SK-N-SH (cell line): ENCODE data around the gene SIPA1. TPM values are rescaled to one million over a fixed set of nuclear protein-coding genes. Genes with fewer than 3 reads are reported as not detected.

Experiments used
- CTCF ChIA-PET: fragments of 300-600, 350-600 bp; formaldehyde crosslinking; extraction: SDS; loops from one replicate; lab custom pipeline; 2021; lab: Yijun Ruan, JAX
- POLR2A ChIA-PET: fragments of 350-600 bp; sonication (Branson Sonifier 250); formaldehyde crosslinking; extraction: SDS; loops from one replicate; lab custom pipeline; 2020; ENCODE audit warnings: antibody characterized with exemption, inconsistent platforms; lab: Yijun Ruan, JAX
- DNase-seq: peaks from one replicate; pipeline ENCODE4 v3.0.0; 2012
- H2AFZ ChIP-seq: fragments of 200-600 bp; sonication (generic); 2 replicates; pipeline ENCODE4 v1.8.1; 2016; ENCODE audit warnings: antibody characterized with exemption, mild to moderate bottlenecking, low read depth
- H3F3A ChIP-seq: fragments of 200-600 bp; sonication (generic); replicated peaks from 2 replicates; pipeline ENCODE3; 2016; ENCODE audit warnings: antibody characterized with exemption, mild to moderate bottlenecking; ENCODE audit not compliant: insufficient read depth
- H3K27ac ChIP-seq, 2 experiments: fragments of 200-500 bp in 1 of 2; fragments of 200-600 bp in 1 of 2; sonication (Bioruptor generic) in 1 of 2; sonication (generic), shearing (Covaris generic) in 1 of 2; 2 replicates each; pipeline versions ENCODE4 v1.5.1 to v1.6.1; 2014 to 2016; ENCODE audit warnings: low read depth in 2 of 2, inconsistent platforms in 1 of 2, low read length in 1 of 2, mild to moderate bottlenecking in 1 of 2, mixed read lengths in 1 of 2
- H3K27me3 ChIP-seq: fragments of 200-600 bp; sonication (generic), shearing (Covaris generic); 2 replicates; pipeline ENCODE4 v1.6.1; 2016; ENCODE audit warnings: mixed run types; ENCODE audit not compliant: insufficient read depth
- H3K36me3 ChIP-seq, 2 experiments: fragments of 200-500 bp in 1 of 2; fragments of 200-600 bp in 1 of 2; sonication (Bioruptor generic) in 1 of 2; sonication (generic) in 1 of 2; replicated peaks in 1 of 2; 2 replicates each; pipeline versions ENCODE3 to v1.5.1; 2014 to 2016; ENCODE audit warnings: low read length in 1 of 2, mild to moderate bottlenecking in 1 of 2; ENCODE audit not compliant: insufficient read depth in 2 of 2, control insufficient read depth in 1 of 2
- H3K4me1 ChIP-seq, 2 experiments: fragments of 200-500 bp in 1 of 2; fragments of 200-600 bp in 1 of 2; sonication (Bioruptor generic) in 1 of 2; sonication (generic), shearing (Covaris generic) in 1 of 2; 2 replicates each; pipeline versions ENCODE4 v1.5.1 to v1.6.1; 2014 to 2016; ENCODE audit warnings: low read depth in 1 of 2, low read length in 1 of 2, mixed run types in 1 of 2; ENCODE audit not compliant: insufficient read depth in 2 of 2, control insufficient read depth in 1 of 2
- H3K4me2 ChIP-seq: fragments of 200-600 bp; sonication (generic), shearing (Covaris generic); 2 replicates; pipeline ENCODE4 v1.6.1; 2017; ENCODE audit warnings: mixed run types
- H3K4me3 ChIP-seq, 2 experiments: fragments of 200-500 bp in 1 of 2; fragments of 200-600 bp in 1 of 2; sonication (Bioruptor generic) in 1 of 2; sonication (generic), shearing (Covaris generic) in 1 of 2; 2 replicates each; pipeline versions ENCODE4 v1.5.1 to v1.8.1; 2014 to 2016; ENCODE audit warnings: low read depth in 2 of 2, inconsistent platforms in 1 of 2, low read length in 1 of 2, mild to moderate bottlenecking in 1 of 2, mixed read lengths in 1 of 2, moderate library complexity in 1 of 2
- H3K79me2 ChIP-seq: fragments of 200-600 bp; sonication (generic); 2 replicates; pipeline ENCODE4 v1.8.1; 2017; ENCODE audit warnings: mild to moderate bottlenecking; ENCODE audit not compliant: insufficient read depth
- H3K9ac ChIP-seq: fragments of 200-600 bp; sonication (generic); 2 replicates; pipeline ENCODE4 v1.6.1; 2017; ENCODE audit warnings: mixed run types
- H3K9me2 ChIP-seq: fragments of 200-600 bp; sonication (generic); 2 replicates; pipeline ENCODE4 v1.6.1; 2017; ENCODE audit warnings: mixed run types
- H3K9me3 ChIP-seq: fragments of 200-600 bp; sonication (generic); 2 replicates; pipeline ENCODE4 v1.6.1; 2017; ENCODE audit warnings: mixed run types, mild to moderate bottlenecking, moderate library complexity
- H4K20me1 ChIP-seq: fragments of 200-600 bp; sonication (generic); 2 replicates; pipeline ENCODE4 v1.6.1; 2017; ENCODE audit warnings: mild to moderate bottlenecking, mixed run types; ENCODE audit not compliant: insufficient read depth
- CHD2 ChIP-seq: fragments of 150-350 bp; IDR thresholded peaks from 2 replicates; pipeline ENCODE4 v1.6.1; 2018; ENCODE audit warnings: low read length; ENCODE audit not compliant: partially characterized antibody
- GATA2 ChIP-seq: sonication (generic); formaldehyde crosslinking; IDR thresholded peaks from 2 replicates; pipeline ENCODE4 v1.5.0; 2020; ENCODE audit warnings: mild to moderate bottlenecking, missing genetic modification reagents
- MAX ChIP-seq: IDR thresholded peaks from 2 replicates; pipeline ENCODE4 v1.4.0; 2012; ENCODE audit warnings: low read depth
- RAD21 ChIP-seq: IDR thresholded peaks from 2 replicates; pipeline ENCODE4 v1.6.1; 2012; ENCODE audit warnings: mild to moderate bottlenecking, low read length
- RCOR1 ChIP-seq: fragments of 150-350 bp; IDR thresholded peaks from 2 replicates; pipeline ENCODE4 v1.6.1; 2017; ENCODE audit warnings: antibody characterized with exemption, low read length
- REST ChIP-seq: IDR thresholded peaks from 2 replicates; pipeline ENCODE4 v1.6.1; 2012; ENCODE audit warnings: mild to moderate bottlenecking, low read depth, low read length, moderate library complexity
- RFX5 ChIP-seq: IDR thresholded peaks from 2 replicates; pipeline ENCODE4 v1.6.1; 2012; ENCODE audit warnings: mild to moderate bottlenecking, improper control_type of control experiment, low read length
- RXRA ChIP-seq: IDR thresholded peaks from 2 replicates; pipeline ENCODE4 v1.4.0; 2012; ENCODE audit warnings: low read depth, mild to moderate bottlenecking, borderline replicate concordance
- TAF1 ChIP-seq: IDR thresholded peaks from 2 replicates; pipeline ENCODE4 v1.6.1; 2012; ENCODE audit warnings: low read depth, mild to moderate bottlenecking, low read length, moderate library complexity, borderline replicate concordance
- TEAD4 ChIP-seq: IDR thresholded peaks from 2 replicates; pipeline ENCODE4 v1.4.0; 2012; ENCODE audit warnings: mild to moderate bottlenecking, borderline replicate concordance; ENCODE audit not compliant: insufficient read depth
- USF2 ChIP-seq: fragments of 150-350 bp; IDR thresholded peaks from 2 replicates; pipeline ENCODE4 v1.6.1; 2017; ENCODE audit warnings: antibody characterized with exemption, low read length, low read depth, borderline replicate concordance
- YY1 ChIP-seq: IDR thresholded peaks from 2 replicates; pipeline ENCODE4 v1.4.0; 2012; ENCODE audit warnings: low read depth, mild to moderate bottlenecking
- WGBS: methylation state at CpG from one replicate; pipeline ENCODE4 v1.1.6; 2017; ENCODE audit warnings: low lambda C conversion rate; 5-methylcytosine and 5-hydroxymethylcytosine counted together
- polyA plus RNA-seq, 3 experiments: library from polyadenylated mRNA; depleted of rRNA; stranded (reverse); fragments of >200 nt; gene quantifications; 2 replicates each; pipeline ENCODE4 v1.2.3, GENCODE V29; 2012
- TF ChIP-seq, protein P1 (sequence below): fragments of 200-600 bp; sonication (generic); IDR thresholded peaks from 2 replicates; pipeline ENCODE4 v1.6.1; 2017; ENCODE audit warnings: antibody characterized with exemption, mild to moderate bottlenecking, moderate library complexity
- TF ChIP-seq, protein P2 (sequence below): IDR thresholded peaks from 2 replicates; pipeline ENCODE4 v1.4.0; 2012; ENCODE audit warnings: low read depth, borderline replicate concordance

Gene SIPA1
- polyA plus RNA-seq, 1 of the 3 experiments (the other 2 are of a cell fraction) = 18.7 TPM

GRCh38 chr11:65649656-65650546 is 12.0 kb downstream of the SIPA1 start:
- Histone ChIP-seq H3K4me3 (no peak overlapping the region), H2AFZ (no peak overlapping the region), H3K27ac (no peak overlapping the region), H3K79me2 (no peaks in the 10 kb centered on the region), H3F3A (peaks cover 40% of the 10 kb centered on the region), H3K27me3 (no peaks in the 10 kb centered on the region), H3K4me2 (no peak overlapping the region), H3K4me1 (peaks cover 11 to 26% of the 10 kb centered on the region in 2 experiments), H4K20me1 (no peaks in the 10 kb centered on the region), H3K9me3 (no peaks in the 10 kb centered on the region), H3K9ac (no peak overlapping the region), H3K36me3 (peaks cover 13 to 22% of the 10 kb centered on the region in 2 experiments), H3K9me2 (no peaks in the 10 kb centered on the region)
- CTCF ChIA-PET = interaction anchor here (1.0 to 4.3 kb wide), 3 partner anchors 12 to 77 kb away, joined by 3 to 17 read pairs (median 6); partner anchors contain the start of genes FAM89B and SIPA1
- DNase-seq = no peak
- 100% methylated on average over 2 of the region's 16 CpGs for WGBS
- no peak for TF ChIP-seq USF2
- TF ChIP-seq RXRA = no peak
- TF ChIP-seq, protein P1, sequence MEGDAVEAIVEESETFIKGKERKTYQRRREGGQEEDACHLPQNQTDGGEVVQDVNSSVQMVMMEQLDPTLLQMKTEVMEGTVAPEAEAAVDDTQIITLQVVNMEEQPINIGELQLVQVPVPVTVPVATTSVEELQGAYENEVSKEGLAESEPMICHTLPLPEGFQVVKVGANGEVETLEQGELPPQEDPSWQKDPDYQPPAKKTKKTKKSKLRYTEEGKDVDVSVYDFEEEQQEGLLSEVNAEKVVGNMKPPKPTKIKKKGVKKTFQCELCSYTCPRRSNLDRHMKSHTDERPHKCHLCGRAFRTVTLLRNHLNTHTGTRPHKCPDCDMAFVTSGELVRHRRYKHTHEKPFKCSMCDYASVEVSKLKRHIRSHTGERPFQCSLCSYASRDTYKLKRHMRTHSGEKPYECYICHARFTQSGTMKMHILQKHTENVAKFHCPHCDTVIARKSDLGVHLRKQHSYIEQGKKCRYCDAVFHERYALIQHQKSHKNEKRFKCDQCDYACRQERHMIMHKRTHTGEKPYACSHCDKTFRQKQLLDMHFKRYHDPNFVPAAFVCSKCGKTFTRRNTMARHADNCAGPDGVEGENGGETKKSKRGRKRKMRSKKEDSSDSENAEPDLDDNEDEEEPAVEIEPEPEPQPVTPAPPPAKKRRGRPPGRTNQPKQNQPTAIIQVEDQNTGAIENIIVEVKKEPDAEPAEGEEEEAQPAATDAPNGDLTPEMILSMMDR = no peak
- no peak for TF ChIP-seq CHD2
- TF ChIP-seq, protein P2, sequence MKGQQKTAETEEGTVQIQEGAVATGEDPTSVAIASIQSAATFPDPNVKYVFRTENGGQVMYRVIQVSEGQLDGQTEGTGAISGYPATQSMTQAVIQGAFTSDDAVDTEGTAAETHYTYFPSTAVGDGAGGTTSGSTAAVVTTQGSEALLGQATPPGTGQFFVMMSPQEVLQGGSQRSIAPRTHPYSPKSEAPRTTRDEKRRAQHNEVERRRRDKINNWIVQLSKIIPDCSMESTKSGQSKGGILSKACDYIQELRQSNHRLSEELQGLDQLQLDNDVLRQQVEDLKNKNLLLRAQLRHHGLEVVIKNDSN = no peak
- POLR2A ChIA-PET = interaction anchor here (1.8 kb wide), 1 partner anchor 11 kb away, joined by 6 read pairs; no protein-coding TSS in a partner anchor

GRCh38 chr11:65650547-65651338 is 12.8 kb downstream of the SIPA1 start:
- Histone ChIP-seq H4K20me1 (no peaks in the 10 kb centered on the region), H3K9me3 (no peaks in the 10 kb centered on the region), H3K9me2 (no peaks in the 10 kb centered on the region), H3F3A (peaks cover 45% of the 10 kb centered on the region), H3K27me3 (no peaks in the 10 kb centered on the region), H3K36me3 (peaks cover 19 to 29% of the 10 kb centered on the region in 2 experiments), H3K9ac (no peak overlapping the region), H2AFZ (no peak overlapping the region), H3K79me2 (no peaks in the 10 kb centered on the region), H3K4me2 (no peak overlapping the region), H3K4me3 (no peak overlapping the region), H3K27ac (no peak overlapping the region; a peak in 1 of 4 replicates), H3K4me1 (peaks cover 11 to 26% of the 10 kb centered on the region in 2 experiments)
- 77% methylated on average over 7 of the region's 20 CpGs for WGBS
- no peak for DNase-seq
- ChIA-PET CTCF (interaction anchor here (1.5 to 4.3 kb wide), 3 partner anchors 12 to 25 kb away, joined by 6 to 17 read pairs (median 10); partner anchors contain the start of gene SIPA1), POLR2A (interaction anchor here (4.1 kb wide), 1 partner anchor 11 kb away, joined by 25 read pairs; the partner anchor contains the start of gene SIPA1)
- TF ChIP-seq YY1 (no peak), RCOR1 (no peak), GATA2 (CRISPR knock-in tag) (no peak), RAD21 (no peak), MAX (no peak), REST (no peak), RFX5 (no peak), TAF1 (no peak), TEAD4 (no peak)
